Neural progenitor cell (in vitro differentiated cells): ENCODE measurements around the gene GPX5. TPM values are rescaled to one million over a fixed set of nuclear protein-coding genes. Genes with fewer than 3 reads are reported as not detected.
"Not testable (repeated sequence)": the region's sequence is repeated elsewhere in the genome, so short reads cannot be mapped to it uniquely, and the experiment has no call there.

ENCODE experiments used
- DNase-seq: peaks from one replicate; pipeline ENCODE4 v3.0.0-alpha.2; 2016; ENCODE audit warnings: low spot score
- H2AFZ ChIP-seq: fragments of 200-600 bp; sonication (generic); replicated peaks from 2 replicates; pipeline ENCODE4 v1.6.1; 2016; ENCODE audit warnings: antibody characterized with exemption
- H3F3A ChIP-seq: fragments of 200-600 bp; sonication (generic); 2 replicates; pipeline ENCODE4 v1.6.1; 2016; ENCODE audit warnings: antibody characterized with exemption, low read depth
- H3K27ac ChIP-seq: fragments of 200-600 bp; sonication (generic); 2 replicates; pipeline ENCODE4 v1.5.1; 2016; ENCODE audit warnings: mild to moderate bottlenecking
- H3K27me3 ChIP-seq: fragments of 200-600 bp; sonication (generic); 2 replicates; pipeline ENCODE4 v1.6.1; 2016; ENCODE audit warnings: mild to moderate bottlenecking, moderate library complexity
- H3K36me3 ChIP-seq: fragments of 200-600 bp; sonication (generic); 2 replicates; pipeline ENCODE4 v1.5.1; 2016
- H3K4me1 ChIP-seq: fragments of 200-600 bp; sonication (generic); 2 replicates; pipeline ENCODE4 v1.6.1; 2016; ENCODE audit warnings: mixed run types
- H3K4me2 ChIP-seq: fragments of 200-600 bp; sonication (generic); 2 replicates; pipeline ENCODE4 v1.6.1; 2016
- H3K4me3 ChIP-seq: fragments of 200-600 bp; sonication (generic); 2 replicates; pipeline ENCODE4 v1.5.1; 2016
- H3K79me2 ChIP-seq: fragments of 200-600 bp; sonication (generic); 2 replicates; pipeline ENCODE4 v1.6.1; 2016; ENCODE audit warnings: low read depth
- H3K9ac ChIP-seq: fragments of 200-600 bp; sonication (generic); 2 replicates; pipeline ENCODE4 v1.6.1; 2016
- H3K9me3 ChIP-seq: fragments of 200-600 bp; sonication (generic); 2 replicates; pipeline ENCODE4 v1.5.1; 2016; ENCODE audit warnings: low read depth
- H4K20me1 ChIP-seq: fragments of 200-600 bp; sonication (generic); 2 replicates; pipeline ENCODE4 v1.6.1; 2016; ENCODE audit warnings: low read depth
- H3K27ac Mint-ChIP-seq: 3 replicates; pipeline ENCODE4 v1.8.0; 2021; ENCODE audit warnings: mixed read lengths
- H3K27me3 Mint-ChIP-seq: 2 replicates; pipeline ENCODE4 v1.8.0; 2022; ENCODE audit warnings: low read depth, mild to moderate bottlenecking, inconsistent platforms, moderate library complexity, mixed read lengths; ENCODE audit not compliant: insufficient read depth
- H3K36me3 Mint-ChIP-seq: 3 replicates; pipeline ENCODE4 v1.8.0; 2021; ENCODE audit warnings: mixed read lengths
- H3K4me1 Mint-ChIP-seq: 3 replicates; pipeline ENCODE4 v1.8.0; 2021; ENCODE audit warnings: mixed read lengths
- H3K4me3 Mint-ChIP-seq: 3 replicates; pipeline ENCODE4 v1.8.0; 2021; ENCODE audit warnings: mild to moderate bottlenecking, moderate library complexity, mixed read lengths
- H3K9me3 Mint-ChIP-seq: 3 replicates; pipeline ENCODE4 v1.8.0; 2020; ENCODE audit warnings: mixed read lengths
- CTCF ChIP-seq: fragments of 200-600 bp; sonication (generic); IDR thresholded peaks from 2 replicates; pipeline ENCODE4 v1.5.1; 2017; ENCODE audit warnings: antibody characterized with exemption, mild to moderate bottlenecking
- EZH2 ChIP-seq: fragments of 200-600 bp; sonication (generic); IDR thresholded peaks from 2 replicates; pipeline ENCODE4 v1.6.1; 2017; ENCODE audit warnings: antibody characterized with exemption, mild to moderate bottlenecking, moderate library complexity
- EZH2phosphoT487 ChIP-seq: fragments of 200-600 bp; sonication (generic); IDR thresholded peaks from 2 replicates; pipeline ENCODE4 v1.6.1; 2017; ENCODE audit warnings: antibody characterized with exemption
- total RNA-seq: library from RNA; depleted of rRNA; stranded (reverse); fragments of >200 nt; gene quantifications from 2 replicates; pipeline ENCODE4 v1.2.3, GENCODE V29; 2015; ENCODE audit warnings: low replicate concordance

The GPX5 gene
- total RNA-seq, 1 donor from 2014 or later, result not detected

DNA sequence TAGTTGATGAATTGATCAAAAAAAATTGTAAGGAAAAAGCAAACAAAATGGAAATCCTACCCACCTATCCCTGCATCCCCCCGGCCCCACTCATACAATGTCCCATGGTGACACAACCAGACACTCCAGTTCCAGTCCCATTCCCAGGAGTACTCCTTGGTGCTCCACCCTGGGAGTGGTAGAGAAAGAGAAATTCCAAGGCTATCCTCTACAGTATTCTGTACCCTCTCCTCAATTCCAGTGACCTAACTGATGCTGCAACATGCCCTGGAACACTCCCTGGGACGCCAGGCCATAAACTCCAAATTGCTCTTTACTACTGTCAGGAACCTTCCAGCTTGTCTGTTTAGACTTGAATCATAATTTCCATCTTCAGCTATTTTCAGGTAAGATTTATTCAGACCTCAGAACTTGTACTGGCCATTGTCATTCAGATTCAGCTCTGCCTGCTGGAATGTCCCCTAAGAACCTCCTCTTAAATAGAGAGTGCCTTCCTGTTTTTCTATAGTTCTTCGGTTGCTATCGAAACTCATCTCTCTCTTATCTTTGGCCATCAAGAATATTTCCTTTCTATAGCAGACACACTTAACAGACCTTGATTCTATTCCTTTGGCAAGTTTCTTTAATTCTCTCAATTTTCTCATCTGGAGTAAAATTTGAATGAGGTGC is 18.7 kb upstream of the GPX5 start:
- H3K36me3 ChIP-seq, result no peaks in the 10 kb centered on the region
- peaks cover 5% of the 10 kb centered on the region for H3K9me3 Mint-ChIP-seq
- H3K27ac Mint-ChIP-seq, result no peak overlapping the region
- peaks cover 8% of the 10 kb centered on the region for H3K4me1 Mint-ChIP-seq
- H3K27me3 ChIP-seq, result no peaks in the 10 kb centered on the region
- no peak overlapping the region for H3K4me2 ChIP-seq
- no peak overlapping the region for H3K4me3 ChIP-seq
- DNase-seq, result no peak
- peaks cover 5% of the 10 kb centered on the region for H3K4me1 ChIP-seq
- TF ChIP-seq CTCF (no peak), EZH2 (no peak), EZH2phosphoT487 (no peak)
- no peaks in the 10 kb centered on the region for H3F3A ChIP-seq
- no peak overlapping the region for H2AFZ ChIP-seq
- H3K27me3 Mint-ChIP-seq, result no peaks in the 10 kb centered on the region
- no peaks in the 10 kb centered on the region for H3K36me3 Mint-ChIP-seq
- peak overlapping the region; percentile 13 for H3K4me3 Mint-ChIP-seq
- no peaks in the 10 kb centered on the region for H4K20me1 ChIP-seq
- H3K79me2 ChIP-seq, result no peaks in the 10 kb centered on the region
- H3K9me3 ChIP-seq, result no peaks in the 10 kb centered on the region
- no peak overlapping the region for H3K9ac ChIP-seq
- H3K27ac ChIP-seq, result no peak overlapping the region

DNA sequence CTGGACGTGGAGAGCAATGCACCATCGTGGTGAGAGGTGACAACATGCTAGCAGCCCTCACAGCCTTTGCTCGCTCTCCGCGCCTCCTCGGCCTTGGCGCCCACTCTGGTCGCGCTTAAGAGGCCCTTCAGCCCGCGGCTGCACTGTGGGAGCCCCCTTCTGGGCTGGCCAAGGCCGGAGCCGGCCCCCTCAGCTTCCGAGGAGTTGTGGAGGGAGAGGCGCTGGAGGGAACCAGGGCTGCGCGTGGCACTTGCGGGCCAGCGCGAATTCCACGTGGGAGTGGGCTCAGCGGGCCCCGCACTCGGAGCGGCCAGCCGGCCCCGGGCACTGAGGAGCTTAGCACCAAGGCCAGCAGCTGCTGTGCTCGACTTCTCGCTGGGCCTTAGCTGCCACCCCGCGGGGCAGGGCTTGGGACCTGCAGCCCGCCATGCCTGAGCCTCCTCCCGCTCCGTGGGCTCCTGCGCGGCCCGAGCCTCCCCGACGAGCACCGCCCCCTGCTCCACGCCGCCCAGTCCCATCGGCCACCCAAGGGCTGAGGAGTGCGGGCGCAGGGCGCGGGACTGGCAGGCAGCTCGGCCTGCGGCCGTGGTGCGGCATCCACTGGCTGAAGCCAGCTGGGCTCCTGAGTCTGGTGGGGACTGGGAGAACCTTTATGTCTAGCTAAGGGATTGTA is 13.9 kb upstream of the GPX5 start:
- H3K4me3 ChIP-seq, result no peak overlapping the region

DNA sequence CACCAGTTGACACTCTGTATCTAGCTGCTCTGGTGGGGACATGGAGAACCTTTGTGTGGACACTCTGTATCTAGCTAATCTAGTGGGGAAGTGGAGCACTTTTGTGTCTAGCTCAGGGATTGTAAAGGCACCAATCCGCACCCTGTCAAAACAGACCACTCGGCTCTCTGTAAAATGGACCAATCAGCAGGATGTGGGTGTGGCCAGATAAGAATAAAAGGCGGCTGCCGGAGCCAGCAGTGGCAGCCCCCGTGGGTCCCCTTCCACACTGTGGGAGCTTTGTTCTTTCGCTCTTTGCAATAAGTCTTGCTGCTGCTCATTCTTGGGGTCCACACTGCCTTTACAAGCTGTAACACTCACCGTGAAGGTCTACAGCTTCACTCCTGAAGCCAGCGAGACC is 13.3 kb upstream of the GPX5 start:
- H3K27ac ChIP-seq, H3K9me3 Mint-ChIP-seq, H3K79me2 ChIP-seq, DNase-seq, H3K27me3 ChIP-seq, H3K27me3 Mint-ChIP-seq, H3K36me3 Mint-ChIP-seq, H3F3A ChIP-seq, H3K4me3 ChIP-seq, H4K20me1 ChIP-seq, H3K4me3 Mint-ChIP-seq, H3K4me1 ChIP-seq, H3K27ac Mint-ChIP-seq, H2AFZ ChIP-seq, H3K4me2 ChIP-seq, H3K4me1 Mint-ChIP-seq, H3K9me3 ChIP-seq, H3K9ac ChIP-seq, H3K36me3 ChIP-seq: not testable (repeated sequence)

More for the DNA sequence above, 13.9 kb upstream of the GPX5 start:
- H3K4me3 Mint-ChIP-seq, result no peak overlapping the region
- H3K27ac Mint-ChIP-seq, result no peak overlapping the region
- Histone ChIP-seq H3K79me2 (no peaks in the 10 kb centered on the region), H4K20me1 (no peaks in the 10 kb centered on the region), H3K9ac (no peak overlapping the region), H2AFZ (no peak overlapping the region), H3K4me1 (peaks cover 5% of the 10 kb centered on the region), H3K4me2 (no peak overlapping the region), H3K36me3 (no peaks in the 10 kb centered on the region), H3F3A (no peaks in the 10 kb centered on the region), H3K9me3 (no peaks in the 10 kb centered on the region), H3K27ac (no peak overlapping the region), H3K27me3 (no peaks in the 10 kb centered on the region)
- H3K4me1 Mint-ChIP-seq, result peaks cover 5% of the 10 kb centered on the region
- no peaks in the 10 kb centered on the region for H3K36me3 Mint-ChIP-seq
- DNase-seq, result no peak
- no peak for TF ChIP-seq EZH2phosphoT487
- TF ChIP-seq EZH2, result no peak
- no peak for TF ChIP-seq CTCF
- peaks cover 5% of the 10 kb centered on the region for H3K9me3 Mint-ChIP-seq
- H3K27me3 Mint-ChIP-seq, result peaks cover 8% of the 10 kb centered on the region

DNA sequence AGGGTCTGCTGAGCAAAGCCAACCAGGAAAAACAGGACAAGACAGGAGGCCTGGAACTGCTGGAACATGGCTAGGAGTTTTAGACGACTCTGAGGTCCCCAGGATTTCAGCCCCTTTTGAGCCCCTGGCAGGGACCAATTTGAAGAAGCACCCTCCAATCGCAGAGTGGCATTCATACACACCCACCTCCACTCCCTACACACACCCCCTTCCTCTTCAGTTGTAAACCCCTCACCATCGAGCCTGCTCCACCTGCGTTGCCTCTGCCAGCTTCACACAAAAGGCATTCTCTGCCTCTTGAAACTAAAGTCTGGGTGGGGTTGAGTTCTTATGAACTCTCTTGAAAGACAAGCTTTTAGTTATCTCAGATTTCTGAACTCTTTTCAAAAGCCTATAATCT is 10.0 kb upstream of the GPX5 start, which contains the start of gene GPX6:
GPX6 (minus strand) TSS at position 118 of the 400 bp plus-strand sequence; CDS start at position 68, 50 bp downstream.
- TF ChIP-seq EZH2phosphoT487 (no peak), CTCF (no peak), EZH2 (no peak)
- Histone ChIP-seq H4K20me1 (no peaks in the 10 kb centered on the region), H3K4me1 (no peaks in the 10 kb centered on the region), H3K27me3 (peaks cover 10% of the 10 kb centered on the region), H3K4me2 (no peak within 1 kb of the TSS), H2AFZ (peak within 1 kb of the TSS; percentile 74), H3F3A (no peaks in the 10 kb centered on the region), H3K9ac (no peak within 1 kb of the TSS), H3K4me3 (no peak within 1 kb of the TSS), H3K36me3 (no peaks in the 10 kb centered on the region), H3K79me2 (no peaks in the 10 kb centered on the region), H3K9me3 (no peaks in the 10 kb centered on the region), H3K27ac (no peak within 1 kb of the TSS)
- Mint-ChIP-seq H3K27ac (no peak within 1 kb of the TSS), H3K4me3 (no peak within 1 kb of the TSS), H3K27me3 (peaks cover 10% of the 10 kb centered on the region), H3K36me3 (no peaks in the 10 kb centered on the region), H3K9me3 (peaks cover 5% of the 10 kb centered on the region), H3K4me1 (no peaks in the 10 kb centered on the region)
- no peak for DNase-seq
